ENCODE measurements around the gene AIM2.
"Not testable (repeated sequence)": the region's sequence is repeated elsewhere in the genome, so short reads cannot be mapped to it uniquely, and the experiment has no call there.

Gene AIM2

GRCh38 chr1:159077120-159077961 lies 775 bp upstream of the AIM2 start:
- no peak for DNase-seq

GRCh38 chr1:159071970-159072582 lies 4.5 kb downstream of the AIM2 start:
- DNase-seq, result peak; percentile 76

- no peak for DNase-seq
These were observed 7.7 kb downstream of the AIM2 start for GRCh38 chr1:159068886-159069285.

- no peak for DNase-seq
These were observed 8.6 kb downstream of the AIM2 start for GRCh38 chr1:159067699-159068621.

GRCh38 chr1:159066108-159066507 lies 10.5 kb downstream of the AIM2 start:
- DNase-seq, result no peak

- DNase-seq, result no peak
These were observed 11.5 kb downstream of the AIM2 start for GRCh38 chr1:159065106-159065505.

GRCh38 chr1:159058751-159059150 lies 17.8 kb downstream of the AIM2 start:
- no peak for DNase-seq

- DNase-seq, result no peak
These were observed 20.4 kb downstream of the AIM2 start for GRCh38 chr1:159056069-159056698.

GRCh38 chr1:159055181-159055641 lies 21.4 kb downstream of the AIM2 start:
- no peak for DNase-seq

- DNase-seq, result no peak
These were observed 22.1 kb downstream of the AIM2 start for GRCh38 chr1:159054427-159054826.

- no peak for DNase-seq
These were observed 25.1 kb downstream of the AIM2 start for GRCh38 chr1:159051436-159051835.

- not testable (repeated sequence) for DNase-seq
These were observed 30.1 kb downstream of the AIM2 start for GRCh38 chr1:159046486-159046885.

GRCh38 chr1:159040893-159041724 lies 35.5 kb downstream of the AIM2 start:
- DNase-seq, result no peak

GRCh38 chr1:159040206-159040605 lies 36.4 kb downstream of the AIM2 start:
- DNase-seq, result no peak

GRCh38 chr1:159030877-159031447 lies 45.6 kb downstream of the AIM2 start:
- no peak for DNase-seq

GRCh38 chr1:159030311-159030710 lies 46.3 kb downstream of the AIM2 start:
- no peak for DNase-seq

- DNase-seq, result not testable (repeated sequence)
These were observed 49.7 kb downstream of the AIM2 start for GRCh38 chr1:159026841-159027240.

- DNase-seq, result no peak
These were observed 51.5 kb downstream of the AIM2 start for GRCh38 chr1:159025043-159025442.

GRCh38 chr1:159023723-159024122 lies 52.8 kb downstream of the AIM2 start:
- DNase-seq, result no peak

GRCh38 chr1:159015440-159015909 lies 61.1 kb downstream of the AIM2 start:
- DNase-seq, result no peak

- no peak for DNase-seq
These were observed 61.7 kb downstream of the AIM2 start for GRCh38 chr1:159014851-159015250.

Data from NCI-H1105 treated with DMSO at 0.1 percent for 48 hours (cell line).